Hematopoietic multipotent progenitor cell treated with erythropoietin and hydrocortisone succinate and interleukin-3 and kit ligand, for 6 days (in vitro differentiated cells): ENCODE measurements around the gene COMMD1.
"Not testable (repeated sequence)": the region's sequence is repeated elsewhere in the genome, so short reads cannot be mapped to it uniquely, and the experiment has no call there.

Experiments used
- DNase-seq: peaks from one replicate; pipeline ENCODE4 v3.0.0-alpha.2; 2015

Gene COMMD1

GRCh38 chr2:61966087-61966727 lies 60.7 kb downstream of the COMMD1 start:
- DNase-seq, result no peak

- peak; percentile 6 for DNase-seq
Observed at GRCh38 chr2:61967262-61967661, 61.8 kb downstream of the COMMD1 start.

- DNase-seq, result no peak
Observed at GRCh38 chr2:61969376-61969775, 63.9 kb downstream of the COMMD1 start.

- no peak for DNase-seq
Observed at GRCh38 chr2:61970807-61971556, 65.5 kb downstream of the COMMD1 start.

GRCh38 chr2:61978522-61978921 lies 73.0 kb downstream of the COMMD1 start:
- peak; percentile 76 for DNase-seq

- DNase-seq, result no peak
Observed at GRCh38 chr2:61980758-61981157, 75.3 kb downstream of the COMMD1 start.

- DNase-seq, result no peak
Observed at GRCh38 chr2:61984682-61985081, 79.2 kb downstream of the COMMD1 start.

GRCh38 chr2:61988462-61989366 lies 83.2 kb downstream of the COMMD1 start:
- DNase-seq, result no peak

GRCh38 chr2:61993422-61994024 lies 88.0 kb downstream of the COMMD1 start:
- peak; percentile 82 for DNase-seq

GRCh38 chr2:61994531-61994930 lies 89.1 kb downstream of the COMMD1 start:
- DNase-seq, result no peak

- peak; percentile 49 for DNase-seq
Observed at GRCh38 chr2:61995065-61995464, 89.6 kb downstream of the COMMD1 start.

- peak; percentile 61 for DNase-seq
Observed at GRCh38 chr2:61995515-61995914, 90.0 kb downstream of the COMMD1 start.

GRCh38 chr2:61998426-61998825 lies 93.0 kb downstream of the COMMD1 start:
- no peak for DNase-seq

GRCh38 chr2:62000538-62000937 lies 95.1 kb downstream of the COMMD1 start:
- no peak for DNase-seq

GRCh38 chr2:62001431-62001830 lies 96.0 kb downstream of the COMMD1 start:
- no peak for DNase-seq

GRCh38 chr2:62004428-62004827 lies 99.0 kb downstream of the COMMD1 start:
- not testable (repeated sequence) for DNase-seq

- DNase-seq, result no peak
Observed at GRCh38 chr2:62007555-62007954, 102.1 kb downstream of the COMMD1 start.

GRCh38 chr2:62010632-62011256 lies 105.3 kb downstream of the COMMD1 start:
- DNase-seq, result no peak

GRCh38 chr2:62013641-62014040 lies 108.2 kb downstream of the COMMD1 start:
- no peak for DNase-seq

- peak; percentile 35 for DNase-seq
Observed at GRCh38 chr2:62014102-62014501, 108.6 kb downstream of the COMMD1 start.

- peak; percentile 16 for DNase-seq
Observed at GRCh38 chr2:62016957-62017356, 111.5 kb downstream of the COMMD1 start.

GRCh38 chr2:62029910-62030309 lies 124.4 kb downstream of the COMMD1 start:
- DNase-seq, result no peak

GRCh38 chr2:62030902-62031301 lies 125.4 kb downstream of the COMMD1 start:
- DNase-seq, result no peak
